ENCODE measurements around the gene ID3.
A peak's percentile ranks its signal among the peaks of the same experiment; 100 is the strongest.

ID3 gene

GRCh38 chr1:23596382-23597358, 37.4 kb upstream of the ID3 start:
- Histone ChIP-seq H3K4me3 (0 out of 2 replicates have a peak overlapping the region, but pooled peaks have one; percentile 68), H3K27me3 (no peaks in the 10 kb centered on the region), H4K20me1 (no peaks in the 10 kb centered on the region), H3K9me3 (no peaks in the 10 kb centered on the region), H3K27ac (peak overlapping the region; percentile 95), H3K4me2 (peak overlapping the region; percentile 84), H3K4me1 (peaks cover 100% of the 10 kb centered on the region), H3K9ac (peak overlapping the region; percentile 85; the same call in 1 of the 2 replicates), H3K36me3 (no peaks in the 10 kb centered on the region)
- no peak for TF ChIP-seq Cebpa-rat (IDR thresholded peaks at IDR 0.05)

GRCh38 chr1:23594927-23595353, 35.6 kb upstream of the ID3 start:
- no peaks in the 10 kb centered on the region for H3K27me3 ChIP-seq
- H3K9me3 ChIP-seq: no peaks in the 10 kb centered on the region
- peaks cover 100% of the 10 kb centered on the region for H3K4me1 ChIP-seq
- H3K36me3 ChIP-seq: no peaks in the 10 kb centered on the region
- H3K4me3 ChIP-seq: 0 out of 2 replicates have a peak overlapping the region, but pooled peaks have one; percentile 9
- no peak for TF ChIP-seq Cebpa-rat (IDR thresholded peaks at IDR 0.05)
- no peaks in the 10 kb centered on the region for H4K20me1 ChIP-seq
- peak overlapping the region; percentile 95 for H3K27ac ChIP-seq
- H3K9ac ChIP-seq: peak overlapping the region; percentile 75
- peak overlapping the region; percentile 84 for H3K4me2 ChIP-seq

GRCh38 chr1:23594149-23594907, 35.0 kb upstream of the ID3 start:
- H3K36me3 ChIP-seq: no peaks in the 10 kb centered on the region
- no peaks in the 10 kb centered on the region for H3K9me3 ChIP-seq
- H3K4me2 ChIP-seq: peak overlapping the region; percentile 84
- peak overlapping the region; percentile 95 for H3K27ac ChIP-seq
- TF ChIP-seq Cebpa-rat (IDR thresholded peaks at IDR 0.05): no peak
- no peaks in the 10 kb centered on the region for H4K20me1 ChIP-seq
- H3K4me3 ChIP-seq: 0 out of 2 replicates have a peak overlapping the region, but pooled peaks have one; percentile 9
- peaks cover 100% of the 10 kb centered on the region for H3K4me1 ChIP-seq
- no peaks in the 10 kb centered on the region for H3K27me3 ChIP-seq
- peak overlapping the region; percentile 75 for H3K9ac ChIP-seq

- no peak overlapping the region; the same call in 1 of the 2 replicates for H3K4me3 ChIP-seq
- no peaks in the 10 kb centered on the region for H4K20me1 ChIP-seq
- H3K4me2 ChIP-seq: peak overlapping the region; percentile 84
- no peaks in the 10 kb centered on the region for H3K9me3 ChIP-seq
- peaks cover 100% of the 10 kb centered on the region for H3K4me1 ChIP-seq
- TF ChIP-seq Cebpa-rat (IDR thresholded peaks at IDR 0.05): no peak
- H3K9ac ChIP-seq: peak overlapping the region; percentile 75
- H3K36me3 ChIP-seq: no peaks in the 10 kb centered on the region
- H3K27me3 ChIP-seq: no peaks in the 10 kb centered on the region
- peak overlapping the region; percentile 95 for H3K27ac ChIP-seq
Observed at GRCh38 chr1:23593556-23594148, 34.4 kb upstream of the ID3 start.

- Histone ChIP-seq H3K4me1 (peaks cover 100% of the 10 kb centered on the region), H3K9ac (peak overlapping the region; percentile 75), H3K27me3 (no peaks in the 10 kb centered on the region), H3K27ac (peak overlapping the region; percentile 95), H3K4me2 (peak overlapping the region; percentile 84), H3K36me3 (no peaks in the 10 kb centered on the region), H4K20me1 (no peaks in the 10 kb centered on the region), H3K9me3 (no peaks in the 10 kb centered on the region), H3K4me3 (0 out of 2 replicates have a peak overlapping the region, but pooled peaks have one; percentile 37)
- no peak for TF ChIP-seq Cebpa-rat (IDR thresholded peaks at IDR 0.05)
Observed at GRCh38 chr1:23593042-23593521, 33.8 kb upstream of the ID3 start.

- Histone ChIP-seq H3K27ac (peak overlapping the region; percentile 95), H4K20me1 (no peaks in the 10 kb centered on the region), H3K4me1 (peaks cover 100% of the 10 kb centered on the region), H3K9ac (peak overlapping the region; percentile 75), H3K27me3 (no peaks in the 10 kb centered on the region), H3K36me3 (no peaks in the 10 kb centered on the region), H3K4me3 (peak overlapping the region; percentile 37), H3K9me3 (no peaks in the 10 kb centered on the region), H3K4me2 (peak overlapping the region; percentile 84)
- TF ChIP-seq Cebpa-rat (IDR thresholded peaks at IDR 0.05): no peak
Observed at GRCh38 chr1:23592209-23592892, 33.0 kb upstream of the ID3 start.

GRCh38 chr1:23591460-23592208, 32.3 kb upstream of the ID3 start:
- H3K9me3 ChIP-seq: no peaks in the 10 kb centered on the region
- peaks cover 97% of the 10 kb centered on the region for H3K4me1 ChIP-seq
- TF ChIP-seq Cebpa-rat (IDR thresholded peaks at IDR 0.05): no peak
- H3K4me3 ChIP-seq: peak overlapping the region; percentile 37
- peak overlapping the region; percentile 84 for H3K4me2 ChIP-seq
- no peaks in the 10 kb centered on the region for H3K36me3 ChIP-seq
- H3K27me3 ChIP-seq: no peaks in the 10 kb centered on the region
- peak overlapping the region; percentile 95 for H3K27ac ChIP-seq
- H3K9ac ChIP-seq: peak overlapping the region; percentile 75
- no peaks in the 10 kb centered on the region for H4K20me1 ChIP-seq

- peak overlapping the region; percentile 75; the same call in 1 of the 2 replicates for H3K9ac ChIP-seq
- no peak for TF ChIP-seq Cebpa-rat (IDR thresholded peaks at IDR 0.05)
Observed at GRCh38 chr1:23590058-23590783, 30.9 kb upstream of the ID3 start.

More at GRCh38 chr1:23590058-23590783, 30.9 kb upstream of the ID3 start:
- Histone ChIP-seq H3K4me2 (peak overlapping the region; percentile 84), H3K9me3 (no peaks in the 10 kb centered on the region), H3K27ac (peak overlapping the region; percentile 95), H4K20me1 (no peaks in the 10 kb centered on the region), H3K36me3 (no peaks in the 10 kb centered on the region), H3K4me3 (no peak overlapping the region), H3K27me3 (no peaks in the 10 kb centered on the region), H3K4me1 (peaks cover 83% of the 10 kb centered on the region)
